ENCODE data around the gene HOXA13. TPM values are rescaled to one million over a fixed set of nuclear protein-coding genes. Genes with fewer than 3 reads are reported as not detected.

HOXA13 gene
- total RNA-seq, 2 donors from 2014 or later, result not detected

DNA sequence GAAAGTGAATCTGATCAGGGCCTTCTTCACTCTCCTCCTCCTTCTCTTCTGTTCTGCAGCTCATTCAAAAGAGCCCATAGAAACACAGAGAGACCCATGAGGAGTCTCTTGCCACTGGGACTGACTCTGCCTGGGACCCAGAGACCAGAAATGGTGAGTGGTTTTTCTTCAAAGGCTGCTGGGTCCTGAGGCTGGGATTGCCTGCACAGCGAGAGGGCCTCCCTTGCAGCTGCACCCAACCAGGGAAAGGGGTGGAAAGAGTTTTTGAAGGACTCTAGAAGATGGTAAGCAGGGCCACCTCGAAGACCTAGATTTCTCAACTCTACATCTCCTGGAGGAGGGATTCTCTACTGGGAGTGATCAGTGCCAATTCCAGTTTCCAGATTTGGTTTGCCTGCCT is 15.5 kb upstream of the HOXA13 start:
- Histone ChIP-seq H3K9ac (ENCODE audit: extremely low read depth, low read length, poor library complexity, severe bottlenecking) (no peak overlapping the region), H3K27ac (ENCODE audit: low read depth, low read length) (no peak overlapping the region), H3K36me3 (ENCODE audit: control insufficient read depth, insufficient read depth, low read length) (no peaks in the 10 kb centered on the region), H3K9me3 (ENCODE audit: control insufficient read depth, low read length) (no peaks in the 10 kb centered on the region), H3K4me1 (ENCODE audit: control insufficient read depth, insufficient read depth, low read length) (no peaks in the 10 kb centered on the region), H3K4me3 (ENCODE audit: low read length) (no peak overlapping the region), H3K27me3 (ENCODE audit: control insufficient read depth, insufficient read depth, low read length, poor library complexity, severe bottlenecking) (peaks cover 98% of the 10 kb centered on the region)
- DNase-seq, result peak; percentile 41
- no peak overlapping the region for H3K4me3 Mint-ChIP-seq
- peaks cover 100% of the 10 kb centered on the region for H3K27me3 Mint-ChIP-seq (ENCODE audit: insufficient read depth)
- H3K4me1 Mint-ChIP-seq, result peaks cover 6% of the 10 kb centered on the region
- TF ChIP-seq, protein P1, sequence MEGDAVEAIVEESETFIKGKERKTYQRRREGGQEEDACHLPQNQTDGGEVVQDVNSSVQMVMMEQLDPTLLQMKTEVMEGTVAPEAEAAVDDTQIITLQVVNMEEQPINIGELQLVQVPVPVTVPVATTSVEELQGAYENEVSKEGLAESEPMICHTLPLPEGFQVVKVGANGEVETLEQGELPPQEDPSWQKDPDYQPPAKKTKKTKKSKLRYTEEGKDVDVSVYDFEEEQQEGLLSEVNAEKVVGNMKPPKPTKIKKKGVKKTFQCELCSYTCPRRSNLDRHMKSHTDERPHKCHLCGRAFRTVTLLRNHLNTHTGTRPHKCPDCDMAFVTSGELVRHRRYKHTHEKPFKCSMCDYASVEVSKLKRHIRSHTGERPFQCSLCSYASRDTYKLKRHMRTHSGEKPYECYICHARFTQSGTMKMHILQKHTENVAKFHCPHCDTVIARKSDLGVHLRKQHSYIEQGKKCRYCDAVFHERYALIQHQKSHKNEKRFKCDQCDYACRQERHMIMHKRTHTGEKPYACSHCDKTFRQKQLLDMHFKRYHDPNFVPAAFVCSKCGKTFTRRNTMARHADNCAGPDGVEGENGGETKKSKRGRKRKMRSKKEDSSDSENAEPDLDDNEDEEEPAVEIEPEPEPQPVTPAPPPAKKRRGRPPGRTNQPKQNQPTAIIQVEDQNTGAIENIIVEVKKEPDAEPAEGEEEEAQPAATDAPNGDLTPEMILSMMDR (conservative IDR thresholded peaks at IDR 0.05), result no peak
- no peaks in the 10 kb centered on the region for H3K9me3 Mint-ChIP-seq
- no peak overlapping the region for H3K27ac Mint-ChIP-seq
- no peaks in the 10 kb centered on the region for H3K36me3 Mint-ChIP-seq (ENCODE audit: low read depth)
- 91% methylated on average over 2 of the region's 2 CpGs; no CpG with 5 or more reads in 1 of the 2 experiments for WGBS, 2 experiments (ENCODE audit: insufficient coverage in 1 of 2, insufficient read length in 1 of 2)

DNA sequence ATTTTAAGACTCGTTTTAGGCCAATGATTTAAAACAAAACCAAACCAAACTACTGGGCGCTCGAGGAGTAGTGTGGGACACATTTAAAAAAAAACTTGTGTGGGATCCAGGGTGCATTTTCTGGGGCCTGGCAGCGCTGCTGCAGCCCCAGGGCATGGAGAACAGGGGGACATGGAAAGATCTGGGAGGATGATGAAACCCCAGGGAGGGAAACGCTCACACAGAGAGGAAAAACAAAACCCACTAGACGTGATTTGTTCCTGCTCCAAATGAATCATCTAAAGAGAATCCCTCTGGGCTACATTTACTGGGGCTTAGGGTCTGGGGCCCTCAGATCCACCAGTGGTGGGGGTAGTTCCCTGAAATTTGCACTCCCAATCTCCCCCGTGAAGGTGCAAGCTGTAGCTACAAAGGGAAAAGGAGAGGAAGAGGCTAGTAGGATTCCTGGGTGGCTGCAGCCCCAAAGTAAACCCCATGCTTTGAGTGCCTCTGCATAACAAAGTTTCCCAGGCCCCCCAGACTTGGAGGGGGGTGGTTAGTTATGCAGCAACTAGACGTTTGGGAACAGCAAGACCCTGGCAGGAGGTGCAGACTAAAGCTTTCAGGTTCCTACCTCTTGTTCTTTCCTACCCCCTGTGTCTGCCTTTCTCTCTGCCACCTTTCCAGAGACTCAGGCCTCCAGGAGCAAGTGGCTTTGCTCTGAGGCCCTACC is 14.5 kb upstream of the HOXA13 start:
- no peaks in the 10 kb centered on the region for H3K36me3 Mint-ChIP-seq (ENCODE audit: low read depth)
- H3K4me3 Mint-ChIP-seq, result peak overlapping the region; percentile 27
- TF ChIP-seq, protein P1 (conservative IDR thresholded peaks at IDR 0.05), result no peak
- H3K27ac ChIP-seq (ENCODE audit: low read depth, low read length), result no peak overlapping the region
- H3K9me3 Mint-ChIP-seq, result no peaks in the 10 kb centered on the region
- H3K36me3 ChIP-seq (ENCODE audit: control insufficient read depth, insufficient read depth, low read length), result no peaks in the 10 kb centered on the region
- H3K9me3 ChIP-seq (ENCODE audit: control insufficient read depth, low read length), result no peaks in the 10 kb centered on the region
- H3K27ac Mint-ChIP-seq, result no peak overlapping the region
- H3K4me1 ChIP-seq (ENCODE audit: control insufficient read depth, insufficient read depth, low read length), result no peaks in the 10 kb centered on the region
- H3K4me1 Mint-ChIP-seq, result peaks cover 6% of the 10 kb centered on the region
- peaks cover 100% of the 10 kb centered on the region for H3K27me3 Mint-ChIP-seq (ENCODE audit: insufficient read depth)
- peak; percentile 64 for DNase-seq
- WGBS, 2 experiments (ENCODE audit: insufficient coverage in 1 of 2, insufficient read length in 1 of 2), result 20 to 40% methylated on average over 3 to 8 of the region's 8 CpGs
- H3K4me3 ChIP-seq (ENCODE audit: low read length), result no peak overlapping the region
- H3K27me3 ChIP-seq (ENCODE audit: control insufficient read depth, insufficient read depth, low read length, poor library complexity, severe bottlenecking), result peaks cover 98% of the 10 kb centered on the region
- no peak overlapping the region for H3K9ac ChIP-seq (ENCODE audit: extremely low read depth, low read length, poor library complexity, severe bottlenecking)

DNA sequence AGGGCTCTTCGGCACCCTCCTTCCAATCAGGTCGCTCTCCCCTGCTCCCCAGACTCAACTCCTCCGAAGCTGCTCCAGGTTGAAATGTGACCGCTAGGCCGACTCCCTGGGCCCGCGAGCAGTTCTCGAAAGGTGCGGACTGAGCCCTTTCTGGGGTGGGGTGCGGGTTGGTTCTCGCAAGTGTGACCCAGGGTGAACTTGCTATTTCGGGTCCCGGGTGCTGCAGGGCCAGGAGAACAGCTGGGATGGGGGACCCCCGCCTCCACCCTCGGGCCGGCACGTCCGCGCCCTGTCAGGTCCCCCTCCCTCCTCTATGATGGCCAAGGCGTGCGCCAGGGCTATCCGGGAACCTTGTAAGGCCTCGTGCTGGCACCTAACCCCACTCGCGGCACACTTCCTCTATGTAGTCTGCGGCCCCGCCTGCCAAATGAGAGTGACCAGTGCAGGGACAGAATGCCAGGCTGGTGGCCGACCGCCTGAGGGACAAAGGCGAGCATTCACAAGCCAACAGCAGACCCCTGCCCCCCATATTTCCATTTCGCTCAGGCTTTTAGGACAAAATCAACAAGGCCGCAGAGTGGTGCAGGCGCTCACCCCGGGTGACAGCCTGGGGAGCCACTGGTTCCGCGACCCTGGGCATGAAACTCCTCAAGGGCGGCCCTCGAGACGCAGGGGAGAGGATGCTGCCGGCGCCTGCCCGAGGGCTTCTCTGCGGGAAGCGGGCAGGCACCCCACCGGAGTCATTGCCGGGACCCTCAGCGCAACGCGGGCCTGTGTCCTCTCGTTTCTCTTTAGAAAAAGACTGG is 13.7 kb upstream of the HOXA13 start:
- Mint-ChIP-seq H3K36me3 (ENCODE audit: low read depth) (no peaks in the 10 kb centered on the region), H3K4me3 (peak overlapping the region; percentile 27)
- H3K4me3 ChIP-seq (ENCODE audit: low read length), result no peak overlapping the region

More for the DNA sequence above, 13.7 kb upstream of the HOXA13 start:
- H3K9me3 ChIP-seq (ENCODE audit: control insufficient read depth, low read length), result no peaks in the 10 kb centered on the region
- Mint-ChIP-seq H3K9me3 (no peaks in the 10 kb centered on the region), H3K27me3 (ENCODE audit: insufficient read depth) (peaks cover 100% of the 10 kb centered on the region), H3K4me1 (peaks cover 6% of the 10 kb centered on the region), H3K27ac (no peak overlapping the region)
- no peaks in the 10 kb centered on the region for H3K4me1 ChIP-seq (ENCODE audit: control insufficient read depth, insufficient read depth, low read length)
- TF ChIP-seq, protein P1 (conservative IDR thresholded peaks at IDR 0.05), result peak; percentile 26
- WGBS, 2 experiments (ENCODE audit: insufficient coverage in 1 of 2, insufficient read length in 1 of 2), result 30 to 37% methylated on average over 28 to 50 of the region's 50 CpGs
- H3K36me3 ChIP-seq (ENCODE audit: control insufficient read depth, insufficient read depth, low read length), result no peaks in the 10 kb centered on the region
- H3K27ac ChIP-seq (ENCODE audit: low read depth, low read length), result no peak overlapping the region
- H3K9ac ChIP-seq (ENCODE audit: extremely low read depth, low read length, poor library complexity, severe bottlenecking), result no peak overlapping the region
- DNase-seq, result peak; percentile 76
- H3K27me3 ChIP-seq (ENCODE audit: control insufficient read depth, insufficient read depth, low read length, poor library complexity, severe bottlenecking), result peaks cover 98% of the 10 kb centered on the region

All from endodermal cell (in vitro differentiated cells).